IPS-NIHi7 (cell line): ENCODE data around the gene TSPAN18.
A peak's percentile ranks its signal among the peaks of the same experiment; 100 is the strongest.

ENCODE experiments used
- DNase-seq: peaks from one replicate; pipeline ENCODE4 v3.0.0; 2012; ENCODE audit warnings: mixed read lengths; ENCODE audit errors: extremely low spot score

Gene TSPAN18

DNA sequence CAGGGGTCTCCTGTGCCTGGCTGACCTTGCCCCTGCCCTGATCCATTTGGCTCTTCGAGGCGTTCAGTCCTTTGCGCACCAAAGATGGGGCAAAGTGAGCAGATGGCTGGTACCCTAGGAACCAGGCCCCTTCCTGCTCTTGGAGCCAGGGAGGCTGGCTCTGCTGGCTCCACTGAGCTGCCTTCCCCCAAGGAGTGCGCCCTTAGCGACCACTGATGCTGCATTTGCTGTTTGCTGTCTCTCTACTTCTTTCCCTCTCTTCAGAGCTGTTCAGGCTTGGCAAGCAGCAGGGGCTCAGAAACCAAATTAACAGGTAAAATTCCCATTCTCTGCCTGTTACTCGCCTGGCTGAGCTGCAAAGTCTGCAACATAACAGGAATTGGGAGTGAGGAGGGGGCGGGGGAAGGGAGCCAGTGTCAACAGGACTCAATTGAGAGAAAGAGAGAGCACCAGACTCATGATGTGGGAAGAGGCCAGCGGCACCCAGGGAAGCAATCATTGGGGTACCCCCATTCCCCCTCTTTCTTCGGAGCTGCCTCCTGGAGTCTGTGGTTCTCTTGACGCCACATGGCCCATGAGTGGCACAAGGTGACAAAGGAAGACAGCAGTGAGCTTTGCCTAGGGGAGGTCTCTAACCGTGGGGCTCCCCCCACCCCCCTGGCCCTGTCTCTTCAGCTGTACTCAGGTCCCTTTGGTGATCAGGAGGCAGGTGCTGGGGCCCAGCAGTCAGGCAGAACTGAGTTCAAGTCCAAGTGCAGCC, 121.6 kb downstream of the TSPAN18 start:
- peak; percentile 57 for DNase-seq

DNA sequence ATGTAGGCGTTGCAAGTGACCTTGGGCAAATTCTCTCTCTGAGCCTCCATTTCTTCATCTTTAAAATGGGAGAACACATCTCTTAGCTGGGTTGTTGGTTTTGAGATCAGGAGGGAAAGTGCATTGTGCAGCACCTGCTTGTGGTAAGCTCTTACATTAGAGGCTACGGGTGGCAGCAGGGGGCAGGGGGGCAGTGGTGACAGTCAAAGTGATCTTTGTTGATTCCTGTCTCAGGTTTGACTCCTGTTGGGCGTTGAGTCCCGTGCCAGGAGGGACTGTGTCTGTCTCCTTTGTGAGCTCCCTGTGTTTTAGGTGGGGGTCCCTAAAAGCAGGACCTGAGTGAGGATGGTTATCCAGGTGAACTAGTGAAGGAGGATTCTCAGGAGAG, 122.2 kb downstream of the TSPAN18 start:
- no peak for DNase-seq

DNA sequence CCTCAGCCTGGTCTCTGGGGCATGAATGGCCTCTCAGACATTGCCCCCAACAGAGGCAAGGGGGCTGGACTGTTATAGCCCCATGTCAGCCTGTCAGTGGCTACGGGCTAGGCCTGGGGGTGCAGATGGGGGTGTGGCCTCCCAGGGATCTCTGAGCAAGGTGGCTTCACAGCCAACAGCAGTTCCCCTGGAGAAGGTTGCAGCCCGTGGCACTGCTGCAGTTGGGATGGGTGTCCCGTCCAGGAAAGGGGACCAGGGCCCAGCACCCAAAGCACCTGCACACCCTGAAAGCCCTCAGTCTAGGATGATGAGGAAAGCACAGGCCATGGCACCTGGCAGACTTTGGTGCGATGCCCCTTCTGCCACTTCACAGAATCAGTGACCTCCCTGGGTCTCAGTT, 122.7 kb downstream of the TSPAN18 start:
- DNase-seq, result no peak

DNA sequence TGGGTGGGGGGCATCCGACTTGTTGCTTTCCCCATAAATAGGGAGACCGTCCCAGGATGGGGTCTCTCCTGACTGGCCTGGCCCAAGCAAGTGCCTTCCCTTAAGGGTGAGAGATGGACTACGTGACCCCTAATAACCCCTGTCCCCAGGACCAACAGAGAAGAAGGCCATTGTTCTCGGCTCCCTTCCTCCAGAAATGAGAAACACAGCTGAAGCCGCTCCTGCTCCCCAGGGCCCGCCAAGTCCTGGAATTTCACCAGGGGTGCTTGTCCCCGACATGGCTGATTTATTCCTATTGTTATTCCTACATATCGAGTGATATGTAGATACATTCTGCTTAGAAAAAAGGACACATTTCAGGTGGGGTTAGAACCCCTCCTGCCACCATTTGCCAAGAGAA, 123.2 kb downstream of the TSPAN18 start:
- no peak for DNase-seq

DNA sequence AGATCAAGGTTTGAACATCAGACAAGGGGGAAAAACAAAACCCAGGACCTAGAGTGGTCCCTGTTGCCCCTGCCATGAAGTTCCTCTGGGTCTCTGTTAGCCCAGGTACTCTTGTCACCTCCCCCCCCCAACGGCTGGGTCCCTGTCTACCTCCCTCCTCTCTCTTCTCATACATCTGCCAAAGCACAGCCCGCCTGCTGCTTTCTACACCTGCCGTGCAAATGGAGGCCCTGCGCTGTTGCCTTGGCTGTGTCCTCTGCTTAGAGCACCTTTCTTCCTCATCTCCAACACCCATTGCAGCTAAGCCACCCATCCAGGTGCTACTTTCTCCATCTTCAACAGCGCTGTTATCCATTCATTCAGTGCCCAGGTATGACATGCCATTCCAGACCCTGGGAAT, 124.7 kb downstream of the TSPAN18 start:
- no peak for DNase-seq

DNA sequence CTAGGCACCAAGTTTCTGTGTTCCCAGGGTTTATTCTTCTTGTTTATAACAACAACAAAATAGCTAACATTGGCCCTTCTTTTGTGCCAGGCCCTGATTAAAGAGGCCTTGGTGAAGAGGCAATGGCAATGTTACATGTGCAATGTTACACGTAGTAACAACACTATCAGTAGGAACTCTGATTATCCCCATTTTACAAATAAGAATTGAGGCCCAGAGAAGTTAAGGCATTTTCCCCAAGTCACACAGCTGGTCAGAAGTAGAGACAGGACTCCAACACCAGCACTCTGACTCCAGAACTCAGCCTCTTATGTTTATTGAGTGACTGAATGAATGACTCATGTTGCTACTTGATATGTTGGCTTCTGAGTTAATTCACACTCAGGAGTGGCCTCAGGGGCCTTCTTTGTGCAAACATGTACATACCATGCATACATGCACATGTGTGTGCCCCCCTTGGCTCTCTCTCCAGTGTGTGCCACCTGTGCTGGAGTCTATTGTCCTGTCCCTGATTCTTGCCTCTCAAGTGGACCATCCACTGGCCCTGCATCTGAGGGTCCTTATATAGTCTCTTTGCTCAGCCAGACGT, 125.5 kb downstream of the TSPAN18 start:
- DNase-seq, result no peak

DNA sequence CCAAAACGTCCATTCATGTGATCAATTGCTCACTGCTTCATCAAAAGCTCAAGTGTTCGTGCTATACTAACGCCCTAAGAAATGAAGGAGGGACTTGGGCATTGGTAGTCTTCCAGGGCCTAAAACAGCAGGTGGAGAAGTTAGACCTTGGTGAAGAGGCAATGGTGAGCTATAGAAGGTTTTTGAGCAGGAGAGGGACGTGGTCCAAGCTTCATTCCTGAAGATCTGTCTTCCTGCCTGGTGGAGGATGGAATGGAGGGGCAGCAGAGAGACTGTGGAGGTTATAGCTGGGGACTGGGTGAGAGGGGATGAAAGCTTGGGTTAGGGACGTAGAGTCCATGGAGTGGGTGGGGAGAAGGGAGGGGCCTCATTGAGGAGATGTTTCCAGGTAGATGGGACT, 126.2 kb downstream of the TSPAN18 start:
- no peak for DNase-seq

DNA sequence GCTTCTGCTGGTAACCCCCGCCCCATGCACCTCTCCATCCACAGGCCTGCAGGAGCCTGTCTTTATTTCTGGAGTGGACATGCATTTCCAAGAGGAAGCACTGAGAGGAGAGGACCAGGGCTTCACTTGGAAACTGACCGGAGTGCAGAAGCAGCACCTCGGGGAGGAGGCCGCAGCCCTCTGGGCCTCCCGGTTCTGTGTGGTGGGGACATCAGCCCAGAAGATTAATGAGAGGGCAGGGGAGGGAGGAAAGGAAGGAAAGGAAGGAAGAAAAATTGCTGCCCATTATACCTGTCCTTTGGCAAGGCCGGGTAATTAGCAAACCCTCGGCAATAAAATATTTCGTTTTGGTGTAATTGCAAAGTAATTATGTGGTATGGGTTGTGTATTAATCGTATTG, 126.9 kb downstream of the TSPAN18 start:
- DNase-seq, result no peak

DNA sequence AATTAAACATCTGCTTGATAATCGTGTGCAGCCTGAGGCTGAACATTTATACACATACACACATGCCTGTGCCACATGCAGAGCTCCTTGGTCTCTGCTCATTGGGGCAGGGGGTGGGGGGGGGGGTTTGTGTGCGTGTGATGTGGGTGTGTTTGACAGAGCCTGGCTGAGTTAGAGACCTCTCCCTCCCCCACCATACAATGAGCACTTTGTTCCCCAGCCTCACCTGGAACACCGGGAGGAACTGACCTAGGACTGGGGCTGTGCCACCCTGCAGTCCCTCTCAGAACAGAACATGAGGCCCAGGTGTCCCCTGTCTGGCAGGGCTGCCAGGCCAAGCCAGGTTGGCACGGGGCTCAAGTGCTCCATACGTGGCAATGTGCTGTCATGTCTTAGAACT, 127.3 kb downstream of the TSPAN18 start:
- no peak for DNase-seq

DNA sequence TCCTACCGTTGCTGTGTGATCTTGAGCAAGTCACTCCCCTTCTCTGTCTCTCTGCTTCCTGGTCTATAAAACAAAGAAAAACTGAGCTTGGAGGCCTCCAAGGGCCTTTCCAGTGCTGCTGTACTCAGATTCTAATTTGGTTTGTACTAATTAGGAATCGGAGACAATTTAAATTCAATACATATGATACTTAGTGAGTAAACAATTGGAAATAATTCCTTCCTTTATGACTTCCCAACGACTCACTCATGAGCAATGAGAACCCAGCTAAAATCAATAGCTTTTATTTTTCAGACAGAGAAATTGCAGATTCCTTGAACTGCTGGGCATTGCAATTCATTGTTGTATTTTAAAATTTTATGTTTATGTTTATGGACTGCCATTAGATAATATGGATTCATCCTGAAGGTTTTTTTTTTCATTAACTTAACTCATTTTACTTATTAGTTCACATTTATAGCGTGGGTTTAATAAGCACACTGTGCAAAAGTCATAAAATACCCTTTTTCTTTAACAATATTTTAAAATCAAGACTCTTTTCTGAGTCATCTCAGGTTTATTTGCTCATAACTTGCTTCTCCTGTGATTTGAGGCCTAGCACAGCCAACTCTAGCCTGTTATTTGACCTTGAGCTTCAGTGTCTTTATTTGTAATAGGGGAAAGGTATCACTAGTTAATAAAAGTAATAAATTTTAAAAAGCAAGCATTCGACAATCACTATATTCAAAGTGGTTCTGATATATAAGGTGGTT, 128.2 kb downstream of the TSPAN18 start:
- no peak for DNase-seq

DNA sequence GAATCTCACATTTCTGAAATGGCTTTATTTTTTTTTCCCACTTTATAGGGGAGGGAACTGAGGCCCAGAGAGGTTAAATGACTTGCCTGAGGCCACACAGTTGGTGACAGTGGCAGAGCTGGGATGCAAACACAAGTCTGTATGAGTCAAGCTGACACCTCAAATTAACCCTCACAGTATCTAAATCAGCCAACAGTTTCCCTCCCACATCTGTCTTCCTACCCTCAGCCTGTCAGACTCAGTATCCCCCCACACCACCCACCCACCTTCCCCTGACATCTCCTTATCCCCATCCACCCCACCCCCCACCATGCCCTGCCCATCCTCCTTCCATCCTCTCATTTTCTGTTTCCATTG, 128.7 kb downstream of the TSPAN18 start:
- DNase-seq, result no peak

DNA sequence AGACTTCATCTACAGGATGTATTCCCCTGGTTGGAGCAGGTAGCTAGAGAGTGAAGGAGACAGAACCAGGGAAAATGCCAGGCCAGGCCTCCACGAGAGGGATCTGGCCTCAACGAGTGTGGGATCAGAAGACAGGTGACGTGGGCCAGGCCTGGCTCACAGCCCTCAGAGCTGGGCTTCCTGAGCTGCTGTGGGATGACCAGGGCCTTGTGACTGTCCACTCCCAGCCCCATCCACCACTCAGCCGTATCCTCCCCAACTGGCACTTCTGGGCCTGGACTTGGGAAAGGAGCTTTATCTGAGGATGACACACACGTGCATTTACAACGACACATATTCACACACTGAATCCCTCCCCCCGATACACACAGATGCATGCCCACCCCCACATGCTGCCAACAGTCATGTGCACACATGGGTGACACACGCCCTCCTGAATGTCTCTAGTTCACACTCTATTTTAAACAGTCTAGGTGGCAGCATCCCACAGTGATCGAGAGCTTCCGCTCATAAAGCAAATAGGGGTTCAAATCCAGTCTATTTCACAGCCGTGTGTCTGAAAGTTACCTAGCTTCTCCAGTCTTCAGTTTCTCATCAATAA, 130.8 kb downstream of the TSPAN18 start:
- DNase-seq, result no peak

DNA sequence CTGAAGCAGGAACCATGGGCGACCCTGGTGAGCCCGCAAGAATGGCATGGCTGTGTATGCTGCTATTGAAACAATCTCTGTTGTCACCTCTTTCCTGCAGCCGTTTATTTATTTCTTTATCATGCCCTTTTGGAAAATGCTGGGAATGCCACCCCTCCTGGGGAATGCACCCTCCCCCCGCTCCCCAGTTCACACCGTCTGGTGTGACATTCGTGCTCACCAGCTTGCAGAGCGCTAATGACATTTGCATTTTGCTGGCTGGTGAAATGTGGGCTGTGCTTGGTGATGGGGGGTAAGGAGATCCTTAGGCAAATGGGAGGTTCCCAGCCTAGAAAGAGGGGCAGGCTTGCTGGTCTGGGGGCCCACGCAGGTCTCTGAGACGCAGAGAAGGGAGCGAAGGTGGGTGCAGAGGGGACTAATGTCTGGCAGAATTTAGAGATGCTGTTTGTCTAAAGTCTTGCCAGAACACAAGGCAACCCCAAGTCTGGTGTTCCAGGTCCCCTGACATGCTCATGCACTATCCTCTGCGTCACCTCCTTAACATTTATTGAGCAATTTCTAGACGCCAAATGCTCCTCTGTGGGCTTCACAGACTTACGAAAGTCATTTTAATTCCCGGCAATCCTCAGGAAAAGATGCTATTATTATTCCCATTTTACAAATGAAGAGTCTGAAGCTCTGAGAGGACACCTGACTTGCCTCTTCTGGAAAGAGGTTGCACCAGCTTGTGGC, 132.2 kb downstream of the TSPAN18 start:
- peak; percentile 44 for DNase-seq

DNA sequence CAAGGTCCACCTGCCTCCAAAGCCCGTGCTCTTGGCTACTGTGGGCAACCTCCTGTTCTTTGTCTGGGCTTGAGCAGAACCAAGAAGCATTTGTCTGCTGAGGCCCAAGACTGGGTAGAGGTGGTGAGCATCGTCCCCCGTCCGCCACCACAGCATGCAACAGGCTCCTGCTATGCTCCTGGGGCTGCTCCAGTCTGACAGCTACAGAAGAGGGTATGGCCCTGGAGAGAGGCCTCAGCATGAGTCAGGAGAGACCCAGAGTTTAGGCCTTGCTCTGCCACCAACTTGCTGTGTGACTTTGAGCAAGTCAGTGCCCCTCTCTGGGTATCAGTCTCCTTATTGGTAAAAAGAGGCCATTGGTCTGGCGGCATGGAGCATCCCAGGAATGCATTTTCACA, 132.8 kb downstream of the TSPAN18 start:
- DNase-seq, result no peak

DNA sequence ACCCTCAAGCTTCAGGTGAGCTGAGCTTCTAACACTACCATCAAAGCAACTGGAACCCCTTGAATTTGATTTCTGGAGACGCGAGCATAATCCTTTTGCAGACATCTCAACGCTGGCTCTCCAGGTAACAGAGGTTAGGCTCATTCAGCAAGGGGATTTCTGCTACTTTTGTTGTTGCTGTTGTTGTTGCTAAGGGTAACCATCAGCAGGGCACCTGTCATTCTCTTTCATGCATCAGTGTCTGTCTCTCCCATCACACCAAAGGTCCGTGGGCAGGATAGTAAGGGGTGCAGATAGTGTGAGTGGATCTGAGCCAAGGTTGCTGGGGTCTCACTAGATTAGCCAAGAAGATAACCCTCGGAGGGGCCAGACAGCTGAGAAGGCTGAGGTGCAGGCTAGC, 133.6 kb downstream of the TSPAN18 start:
- no peak for DNase-seq

DNA sequence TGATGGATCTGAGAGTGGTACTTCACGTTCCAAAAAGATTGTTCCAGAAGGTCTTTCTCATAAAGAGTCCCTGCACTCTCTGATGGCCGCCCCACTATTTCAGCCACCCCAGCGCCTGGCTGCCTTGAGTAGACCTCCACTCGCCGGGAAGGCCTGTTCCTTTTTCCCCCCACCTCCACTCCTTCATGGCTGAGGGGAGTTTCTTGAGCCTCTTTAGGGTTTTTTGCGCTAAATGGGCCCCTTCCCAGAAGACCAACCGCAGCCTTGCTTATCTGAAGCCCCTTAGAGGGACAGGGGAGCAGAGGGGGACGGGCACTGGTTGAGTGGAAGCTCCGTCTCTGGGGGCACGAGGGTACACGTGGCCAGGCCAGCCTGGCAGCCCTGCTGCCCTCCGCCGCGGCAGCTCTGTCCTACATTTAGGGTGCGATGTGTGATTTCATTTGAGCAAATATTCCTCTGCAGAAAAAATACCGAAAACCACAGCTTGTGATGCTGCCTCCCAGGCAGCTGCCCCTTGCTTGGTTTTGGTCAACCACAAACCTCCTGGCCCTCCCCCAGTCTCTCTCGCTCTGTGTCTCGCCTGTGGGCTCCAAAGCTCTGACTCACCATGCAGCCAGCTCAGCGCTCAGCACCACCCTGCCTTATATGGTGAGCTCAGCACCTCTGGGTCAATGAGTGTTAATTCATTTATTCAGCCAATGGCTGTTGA, 135.2 kb downstream of the TSPAN18 start:
- DNase-seq, result peak; percentile 89

DNA sequence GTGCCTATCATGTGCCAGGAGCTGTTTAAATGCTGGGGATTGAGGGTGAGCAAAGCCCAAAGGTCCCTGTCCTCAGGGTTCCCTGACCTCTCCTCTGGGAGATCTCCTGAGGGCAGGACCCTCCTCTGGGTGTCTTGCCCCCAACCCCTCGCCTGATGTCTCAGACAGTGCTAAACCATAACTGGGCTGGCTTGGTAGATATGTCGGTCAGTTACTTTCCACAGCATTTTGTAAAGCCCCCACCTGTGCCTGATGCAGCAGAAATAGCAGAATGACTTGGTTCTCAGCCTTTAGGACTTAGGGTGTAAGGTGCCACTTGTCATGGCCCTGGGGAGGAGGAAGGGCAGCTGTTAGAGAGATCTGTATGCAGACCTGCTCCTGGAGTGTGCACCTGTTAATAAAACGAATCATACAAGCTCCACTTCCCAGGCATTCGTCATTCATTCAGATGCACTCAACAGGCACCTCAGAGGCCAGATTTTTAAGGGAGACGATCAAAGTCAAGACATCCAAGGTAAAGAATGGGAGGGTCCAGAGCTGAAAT, 135.9 kb downstream of the TSPAN18 start:
- DNase-seq, result no peak

DNA sequence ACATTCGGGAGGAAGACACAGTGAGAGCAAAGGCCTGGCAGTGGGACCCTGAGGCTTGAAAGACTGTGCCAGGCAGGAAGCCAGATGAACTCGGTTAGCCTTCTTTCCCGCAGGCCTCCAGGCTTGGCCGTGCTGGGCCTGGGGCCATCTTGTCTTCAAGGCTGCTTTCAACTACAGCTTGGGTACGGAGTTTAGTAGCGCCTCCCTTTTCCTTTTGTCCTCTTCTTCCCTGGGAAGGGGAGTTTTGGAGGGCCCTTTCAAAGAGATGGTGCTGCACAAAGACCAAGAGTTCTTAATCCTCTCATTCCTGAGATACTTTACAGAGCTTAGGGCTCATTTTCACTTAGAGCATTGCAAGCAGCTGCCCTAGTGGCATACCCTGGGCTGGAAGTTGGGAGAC, 136.5 kb downstream of the TSPAN18 start:
- DNase-seq, result no peak

DNA sequence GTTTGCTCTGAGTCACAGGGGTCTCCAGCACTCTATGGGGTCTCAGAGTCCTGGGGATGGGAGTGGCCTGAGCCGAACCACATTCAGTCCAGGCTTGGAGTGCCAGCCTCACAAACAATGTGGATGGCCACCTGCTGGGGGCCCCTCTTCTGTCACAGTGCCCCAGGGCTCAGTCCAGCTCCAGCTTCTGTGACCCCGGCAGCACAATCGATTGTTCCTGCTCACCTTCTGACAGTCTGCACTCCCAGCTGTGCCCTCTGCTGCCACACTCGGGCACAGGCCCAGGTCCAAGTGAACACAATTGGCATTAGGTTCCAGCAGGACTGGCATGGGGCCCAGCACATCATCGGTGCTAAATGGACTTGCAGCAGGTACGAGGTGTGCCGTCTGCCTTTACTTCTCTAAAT, 139.1 kb downstream of the TSPAN18 start:
- no peak for DNase-seq

DNA sequence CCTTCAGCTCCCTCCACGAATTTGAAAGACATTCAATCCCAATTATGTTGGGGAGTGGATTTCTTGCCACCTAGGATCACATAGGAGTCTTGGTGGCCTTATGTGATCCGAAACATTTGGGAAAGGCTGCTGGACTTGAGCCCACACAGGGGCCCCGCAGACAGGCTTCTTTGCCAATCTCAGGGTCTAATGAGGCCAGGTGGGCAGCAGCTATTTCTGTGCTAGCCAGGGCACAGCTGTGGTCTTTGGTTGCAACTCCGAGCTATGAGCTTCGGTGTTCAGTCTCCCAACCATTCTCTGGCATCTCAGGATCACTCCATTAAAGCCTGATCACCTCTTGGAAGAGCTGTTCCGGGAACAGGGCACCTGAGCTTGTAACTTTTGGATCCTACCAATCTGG, 139.5 kb downstream of the TSPAN18 start:
- no peak for DNase-seq

DNA sequence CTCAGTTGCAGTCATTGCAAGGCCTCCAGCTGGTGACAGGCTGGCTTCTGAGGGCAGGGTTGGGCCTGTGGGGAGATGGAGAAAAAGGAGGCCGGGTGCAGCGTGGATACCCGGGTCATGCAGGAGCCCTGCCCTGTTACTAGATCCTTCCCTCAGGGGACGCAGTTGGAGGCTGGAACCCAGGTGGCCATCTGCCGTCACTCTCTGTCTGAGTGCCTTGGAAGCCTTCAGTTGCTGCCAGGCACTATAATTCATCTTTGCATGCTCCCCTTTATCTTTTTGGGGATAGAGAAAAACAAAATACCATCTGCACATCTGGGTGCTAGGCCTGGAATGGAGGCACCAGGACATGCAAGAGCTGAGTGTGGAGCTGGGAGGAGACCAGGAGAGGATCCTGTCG, 141.3 kb downstream of the TSPAN18 start:
- DNase-seq, result no peak
